HepG2 (cell line): ENCODE results near the gene H6PD. TPM values are rescaled to one million over a fixed set of nuclear protein-coding genes. Genes with fewer than 3 reads are reported as not detected.

Experiments
- ATF7-NPFF ChIP-seq: sonication (generic); formaldehyde crosslinking; IDR thresholded peaks from 2 replicates; pipeline ENCODE4 v1.8.1; 2023; ENCODE audit warnings: mild to moderate bottlenecking, low read depth, missing genetic modification reagents, moderate library complexity
- HMGXB3 ChIP-seq: sonication (generic); formaldehyde crosslinking; IDR thresholded peaks from 2 replicates; pipeline ENCODE4 v1.4.0; 2020; ENCODE audit warnings: missing genetic modification reagents, borderline replicate concordance
- NCOA1 ChIP-seq: sonication (generic); formaldehyde crosslinking; IDR thresholded peaks from 2 replicates; pipeline ENCODE4 v1.9.0; 2021; ENCODE audit warnings: missing genetic modification reagents
- PITX1 ChIP-seq: sonication (generic); formaldehyde crosslinking; IDR thresholded peaks from 2 replicates; pipeline ENCODE4 v1.5.1; 2020; ENCODE audit warnings: mild to moderate bottlenecking, missing genetic modification reagents
- REST ChIP-seq, 2 experiments: IDR thresholded peaks; 2 replicates each; pipeline ENCODE4 v1.6.1; 2011 to 2012; ENCODE audit warnings: low read length in 2 of 2, borderline replicate concordance in 1 of 2, low read depth in 1 of 2, mild to moderate bottlenecking in 1 of 2, moderate library complexity in 1 of 2
- SIX4 ChIP-seq: sonication (generic); formaldehyde crosslinking; IDR thresholded peaks from 2 replicates; pipeline ENCODE4 v1.4.0; 2020; ENCODE audit warnings: missing genetic modification reagents
- SP2 ChIP-seq: sonication (generic); formaldehyde crosslinking; IDR thresholded peaks from 2 replicates; pipeline ENCODE4 v1.5.1; 2020; ENCODE audit warnings: mild to moderate bottlenecking, missing genetic modification reagents
- ZBTB14 ChIP-seq: sonication (generic); formaldehyde crosslinking; IDR thresholded peaks from 2 replicates; pipeline ENCODE4 v1.4.0; 2020; ENCODE audit warnings: missing genetic modification reagents
- ZNF407 ChIP-seq: sonication (generic); formaldehyde crosslinking; IDR thresholded peaks from one replicate; pipeline ENCODE4 v1.5.1; 2020; ENCODE audit warnings: mild to moderate bottlenecking, missing genetic modification reagents; ENCODE audit errors: not compliant biosample characterization
- polyA plus RNA-seq, 8 experiments: library from polyadenylated mRNA; depleted of rRNA in 3 of 8; stranded (reverse) in 7 of 8; unstranded in 1 of 8; fragments of >200 nt; fragmentation: Illumina TruSeq in 4 of 8; extraction: Trizol in 4 of 8; gene quantifications; 2 replicates each; pipeline versions ENCODE4 v1.2.1 to v1.2.3, GENCODE V29; 2011 to 2016; ENCODE audit warnings: low read depth in 4 of 8, missing spikeins in 1 of 8, mixed read lengths in 1 of 8; ENCODE audit not compliant: insufficient read depth in 1 of 8
- total RNA-seq, 5 experiments: library from RNA; depleted of rRNA; stranded (reverse); fragments of >200 nt; fragmentation: Illumina TruSeq; extraction: Trizol; gene quantifications; 2 replicates each; pipeline ENCODE4 v1.2.3, GENCODE V29; 2016; ENCODE audit warnings: low read depth in 1 of 5

H6PD gene
- total and polyA plus RNA-seq, 2 of the 13 experiments (the other 11 are each of a cell fraction or from before 2014, with no cell fraction given) = 9.3 to 14.1 TPM

- TF ChIP-seq PITX1 (CRISPR knock-in tag) = peak; percentile 83
- TF ChIP-seq HMGXB3 = peak; percentile 81
- TF ChIP-seq SIX4 (CRISPR knock-in tag) = peak; percentile 65; the same call in 1 of the 2 replicates
- no peak for TF ChIP-seq NCOA1 (CRISPR knock-in tag)
- TF ChIP-seq ATF7-NPFF (CRISPR knock-in tag) = peak; percentile 32; the same call in 1 of the 2 replicates
- no peak for TF ChIP-seq ZNF407 (CRISPR knock-in tag)
- peak; percentile 47; the same call in 1 of the 2 replicates for TF ChIP-seq ZBTB14
- no peak for TF ChIP-seq SP2
- TF ChIP-seq REST (IDR thresholded peaks at IDR 0.05; ENCODE audit: borderline replicate concordance in 1 of 2, low read depth in 1 of 2, low read length in 2 of 2) = peak in 1 of 2 experiments; percentile 39; a peak in 1 of 4 replicates
Observed at GRCh38 chr1:9233241-9233941, 1.2 kb upstream of the H6PD start (continued).
